GM21619 (cell line): ENCODE measurements around the gene TACO1.
A peak's percentile ranks its signal among the peaks of the same experiment; 100 is the strongest.

Experiments used
- ATAC-seq: cut with Tn5 transposase; IDR thresholded peaks from one replicate; pipeline ENCODE4 v1.9.1; 2021; ENCODE audit not compliant: unreplicated experiment

The TACO1 gene

GRCh38 chr17:63598281-63598680 lies 2.4 kb upstream of the TACO1 start:
- ATAC-seq = no peak

DNA sequence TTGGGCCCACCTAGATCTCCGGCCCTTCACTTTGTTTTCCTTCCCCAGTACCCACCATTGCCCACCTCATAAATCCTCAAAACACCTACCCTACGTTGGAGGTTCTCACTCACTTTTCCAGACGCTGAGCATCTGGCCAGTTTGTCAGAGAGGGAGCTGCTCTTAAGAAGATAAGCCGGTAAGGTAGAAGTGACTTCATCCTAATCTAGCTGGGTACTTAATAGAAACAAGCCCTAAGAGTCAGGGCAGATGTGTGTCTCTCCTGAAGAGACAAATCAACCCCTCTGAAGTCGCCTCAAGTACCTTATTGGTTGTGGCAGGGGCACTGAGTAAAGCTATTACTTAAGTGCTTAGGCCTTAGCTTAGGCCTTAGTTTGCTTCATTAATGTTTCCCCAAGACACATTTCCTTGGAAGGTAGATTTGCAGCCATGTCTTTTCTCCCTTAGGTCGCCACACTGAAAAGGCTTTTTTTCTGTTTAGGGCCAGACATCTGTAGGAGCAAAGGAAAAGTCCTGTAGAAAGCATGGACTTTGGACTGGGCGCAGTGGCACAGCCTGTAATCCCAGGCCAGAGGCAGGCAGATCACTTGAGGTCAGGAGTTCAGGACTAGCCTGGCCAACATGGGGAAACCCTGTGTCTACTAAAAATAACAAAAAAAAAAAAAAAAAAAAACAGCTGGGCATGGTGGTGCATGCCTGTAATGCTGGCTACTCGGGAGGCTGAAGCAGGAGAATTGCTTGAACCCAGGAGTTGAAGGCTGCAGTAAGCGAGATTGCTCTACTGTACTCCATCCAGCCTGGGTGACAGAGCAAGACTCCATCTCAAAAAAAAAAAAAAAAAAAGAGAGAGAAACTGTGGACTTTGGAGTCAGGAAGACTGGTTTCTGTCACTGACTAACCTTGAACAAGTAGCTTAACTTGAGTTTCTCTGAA lies 1.0 kb downstream of the TACO1 start:
- ATAC-seq = no peak

GRCh38 chr17:63609816-63610573 lies 9.3 kb downstream of the TACO1 start:
- ATAC-seq = no peak

DNA sequence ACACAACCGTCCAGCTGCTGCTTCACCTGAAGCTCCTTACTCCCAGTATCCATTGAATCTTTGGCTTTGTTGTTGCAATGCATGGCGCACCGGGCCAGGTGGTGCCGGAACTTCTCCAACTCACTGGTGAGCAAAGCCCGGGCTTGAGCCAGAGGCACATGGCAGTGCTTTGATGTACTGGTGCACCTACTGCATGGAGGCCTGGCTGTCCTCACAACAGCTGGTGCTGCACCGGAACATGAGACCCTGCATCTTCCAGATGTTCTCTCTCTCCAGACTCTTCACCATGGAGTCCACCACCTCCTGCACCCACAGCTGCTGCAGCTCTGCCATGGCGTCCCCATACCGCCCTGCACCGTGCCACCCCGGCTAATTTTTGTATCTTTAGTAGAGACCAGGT lies 10.2 kb downstream of the TACO1 start:
- ATAC-seq = no peak

GRCh38 chr17:63611354-63611753 lies 10.7 kb downstream of the TACO1 start:
- no peak for ATAC-seq

GRCh38 chr17:63613663-63614062 lies 13.0 kb downstream of the TACO1 start:
- ATAC-seq = no peak

DNA sequence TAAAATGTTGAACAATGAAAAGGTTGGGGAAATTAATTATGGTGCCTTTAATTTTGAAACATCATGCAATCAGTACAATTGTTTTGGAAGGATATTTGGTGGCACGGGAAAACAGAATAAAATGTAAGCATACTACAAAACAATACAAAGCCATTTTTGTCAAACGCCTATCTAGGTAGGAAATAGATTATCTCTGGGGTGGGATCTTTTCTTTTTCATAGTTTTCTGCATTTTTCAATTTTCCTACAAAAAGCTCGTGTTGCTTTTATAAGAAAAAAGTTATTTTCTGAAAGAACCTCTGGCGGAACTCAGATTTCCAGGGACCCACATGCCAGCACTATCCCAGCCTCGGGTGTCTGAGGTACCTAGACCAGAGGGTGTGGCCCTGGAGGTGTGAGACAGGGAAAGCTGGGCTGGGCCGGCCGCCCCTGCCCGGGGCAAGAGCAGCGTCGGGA lies 20.6 kb downstream of the TACO1 start:
- ATAC-seq = no peak

DNA sequence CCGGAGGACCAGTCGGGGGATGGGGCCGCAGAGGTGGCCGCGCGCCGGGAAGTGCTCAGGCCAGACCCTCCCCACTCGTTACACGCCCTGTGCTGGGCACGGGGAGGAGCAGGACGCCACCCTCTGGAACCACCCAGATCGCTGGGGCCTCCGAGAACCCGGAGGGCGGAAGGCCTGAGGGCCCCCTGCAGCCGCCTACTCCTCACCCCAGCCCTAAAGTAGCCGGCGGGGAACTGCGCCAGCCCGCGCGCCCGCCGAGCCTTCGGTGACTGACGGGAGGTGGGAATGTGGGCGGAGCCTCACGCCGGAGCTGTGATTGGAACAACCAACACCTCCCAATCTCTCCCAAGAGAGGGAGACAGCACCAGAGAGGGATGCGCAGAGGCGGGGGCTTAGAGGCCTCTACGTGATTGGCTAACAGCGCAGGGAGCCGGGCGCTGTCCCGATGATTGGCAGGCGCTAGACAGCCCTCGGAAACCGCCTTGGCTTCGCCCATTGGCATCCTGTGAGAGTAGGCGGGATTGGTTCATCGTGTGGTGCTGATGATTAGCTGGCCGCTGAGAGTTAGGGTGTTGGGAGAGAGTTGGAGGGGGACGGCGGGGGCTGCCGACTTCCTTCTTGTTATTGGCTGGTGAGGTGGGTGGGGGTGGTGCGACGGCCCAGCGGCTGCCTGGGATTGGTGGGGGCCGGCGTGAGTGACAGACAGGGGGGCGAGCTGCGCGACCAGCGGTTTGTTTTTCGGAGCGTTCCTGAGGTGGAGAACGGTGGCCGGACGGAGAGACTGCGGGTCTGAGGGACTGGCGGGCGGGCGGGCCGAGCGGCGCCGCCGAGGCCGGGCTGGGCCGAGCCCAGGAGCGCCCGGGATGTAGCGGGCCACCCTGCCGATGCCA lies 21.2 kb downstream of the TACO1 start, which contains the start of gene MAP3K3:
MAP3K3 (plus strand) TSS at position 734 of the 890 bp plus-strand sequence. CDS start 343 bp downstream, outside the sequence.
- ATAC-seq = peak; percentile 90

DNA sequence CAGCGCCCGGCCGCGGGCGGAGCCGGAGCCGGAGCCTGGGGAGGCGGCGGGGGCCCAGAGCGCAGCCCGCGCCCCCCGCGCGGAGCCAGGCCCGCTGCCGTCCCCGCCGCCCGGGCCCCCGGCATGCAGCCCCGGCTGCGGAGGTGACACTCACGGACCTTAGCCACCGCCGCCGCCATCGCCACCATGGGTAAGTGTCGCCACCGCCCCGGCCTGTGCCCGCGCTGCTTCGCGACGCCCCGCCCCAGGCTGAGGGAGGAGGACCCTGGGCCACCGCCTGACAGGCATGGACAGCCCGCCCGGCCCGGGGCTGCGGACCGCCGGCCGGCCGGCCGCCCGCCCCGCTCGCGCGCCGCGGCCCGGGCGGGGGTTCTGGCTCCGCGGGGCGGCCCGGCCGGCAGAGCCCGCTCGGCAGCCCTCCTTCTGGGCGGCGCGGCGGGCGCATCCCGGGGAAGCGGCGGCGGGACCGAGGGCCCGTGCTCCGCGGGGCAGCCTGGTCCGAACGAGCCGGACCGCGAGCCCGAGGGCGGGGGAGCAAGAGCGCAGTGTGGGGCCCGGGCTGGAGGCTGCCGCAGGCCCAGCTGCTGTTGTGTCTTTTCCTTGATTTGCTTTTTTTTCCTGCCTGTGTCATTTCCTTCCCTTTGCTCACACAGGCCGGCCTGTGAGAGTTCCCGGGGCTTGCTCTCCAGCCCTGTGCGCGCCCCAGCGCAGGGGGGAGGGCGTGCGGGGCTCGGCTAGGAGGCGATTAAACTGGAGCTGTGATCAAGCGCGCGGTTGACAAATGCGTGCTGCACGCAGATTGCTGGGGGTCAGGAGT lies 22.1 kb downstream of the TACO1 start:
- peak; percentile 12 for ATAC-seq

- no peak for ATAC-seq
These were observed 23.3 kb downstream of the TACO1 start for GRCh38 chr17:63623786-63624530.

GRCh38 chr17:63624531-63624880 lies 23.8 kb downstream of the TACO1 start:
- no peak for ATAC-seq

DNA sequence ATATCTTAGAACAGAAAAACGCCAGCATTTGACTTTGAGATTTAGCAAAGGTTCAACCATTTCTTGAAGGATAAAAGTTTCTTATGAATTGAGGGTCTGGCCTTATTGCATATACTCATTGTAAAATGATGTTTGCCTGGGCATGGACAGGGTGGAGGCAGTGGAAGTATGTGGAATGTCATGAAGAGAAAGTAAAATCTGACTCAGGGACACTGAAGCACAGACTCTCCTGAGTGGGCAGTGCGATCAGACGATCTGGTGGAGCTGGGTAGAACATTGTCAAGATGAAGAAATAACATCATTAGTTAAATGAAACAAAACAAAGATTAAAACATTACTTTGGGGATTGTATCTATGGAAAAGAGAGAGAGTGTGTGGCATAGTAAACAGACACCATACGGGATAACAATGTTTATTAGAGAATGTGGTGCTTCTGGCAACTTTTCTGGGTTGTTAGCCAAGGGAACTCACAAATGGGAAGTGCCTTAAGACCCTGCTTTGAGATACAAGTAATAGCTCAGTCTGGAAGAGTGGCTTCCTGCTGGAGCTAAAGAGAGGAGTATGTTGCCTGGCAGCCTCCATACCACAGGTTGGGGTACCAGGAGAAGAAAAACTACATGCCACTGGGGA lies 26.0 kb downstream of the TACO1 start:
- ATAC-seq = no peak

DNA sequence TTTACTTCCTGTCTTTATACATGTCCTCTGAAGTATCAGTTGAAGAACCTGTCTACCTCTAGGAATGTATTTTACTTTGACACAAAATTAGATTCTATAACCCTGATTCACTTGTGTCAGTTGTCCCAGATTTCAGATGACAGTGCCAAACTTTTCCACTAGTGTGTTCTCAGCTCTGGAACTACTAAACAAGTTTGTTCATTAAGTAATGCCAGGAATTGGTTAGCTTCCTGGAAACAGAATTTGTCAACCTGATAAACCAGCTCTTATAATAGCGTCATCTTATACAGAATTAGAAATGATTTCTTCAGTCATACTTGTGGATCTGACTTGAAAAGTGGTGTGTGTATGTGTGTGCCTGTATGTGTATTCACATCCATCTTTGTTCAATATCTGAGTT lies 28.9 kb downstream of the TACO1 start:
- no peak for ATAC-seq

DNA sequence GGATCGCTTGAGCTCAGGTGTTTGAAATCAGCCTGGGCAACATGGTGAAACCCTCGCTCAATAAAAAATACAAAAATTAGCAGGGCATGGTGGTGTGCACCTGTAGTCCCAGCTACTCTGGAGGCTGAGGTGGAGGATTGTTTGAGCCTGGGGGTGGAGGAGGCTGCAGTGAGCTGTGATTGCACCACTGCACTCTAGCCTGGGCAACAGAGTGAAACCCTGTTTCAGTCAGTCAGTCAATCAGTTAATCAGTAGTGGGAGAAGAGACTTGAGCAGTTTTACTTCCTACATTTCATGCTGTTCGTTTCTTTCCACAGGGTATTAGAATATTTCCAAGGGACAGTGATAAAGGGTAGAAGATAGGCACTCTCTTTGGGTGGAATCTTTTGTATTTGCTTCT lies 30.4 kb downstream of the TACO1 start:
- ATAC-seq = no peak

GRCh38 chr17:63631626-63632025 lies 30.9 kb downstream of the TACO1 start:
- no peak for ATAC-seq

- no peak for ATAC-seq
These were observed 33.0 kb downstream of the TACO1 start for GRCh38 chr17:63633742-63634141.

GRCh38 chr17:63634163-63634562 lies 33.5 kb downstream of the TACO1 start:
- no peak for ATAC-seq

- ATAC-seq = no peak
These were observed 34.1 kb downstream of the TACO1 start for GRCh38 chr17:63634816-63635215.

DNA sequence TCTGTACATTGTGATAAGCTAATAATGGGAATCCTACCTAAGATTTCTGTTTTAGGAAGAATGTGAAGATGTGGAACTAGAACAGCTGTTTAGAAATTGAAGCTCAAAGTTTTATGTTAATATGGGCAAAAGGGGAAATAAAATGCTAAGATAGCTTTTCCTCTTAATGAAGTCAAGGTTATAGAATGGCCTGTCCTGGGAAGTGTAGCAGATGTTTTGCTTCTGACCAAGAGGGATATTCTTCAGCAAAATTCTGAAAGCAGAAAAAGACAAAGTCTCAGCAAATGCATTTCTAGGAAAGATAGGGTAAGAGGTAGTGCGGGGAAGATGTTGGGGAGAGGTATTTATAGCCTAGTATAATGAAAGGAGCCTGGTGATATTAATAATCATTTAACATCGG lies 34.6 kb downstream of the TACO1 start:
- no peak for ATAC-seq
